Vagina (tissue), 2 donors: Measurements from ENCODE around the gene TPD52L1. TPM values are rescaled to one million over a fixed set of nuclear protein-coding genes. Genes with fewer than 3 reads are reported as not detected.

Source experiments
- DNase-seq, 2 donors: peaks; one replicate each; pipeline ENCODE4 v3.0.0-alpha.2; 2017; ENCODE audit errors: extremely low spot score in 2 of 2
- H3K27ac ChIP-seq: fragments of 200-600 bp; sonication (generic); one replicate; pipeline ENCODE4 v1.5.1; 2019
- H3K27me3 ChIP-seq: fragments of 200-600 bp; sonication (generic); one replicate; pipeline ENCODE4 v1.5.1; 2019
- H3K36me3 ChIP-seq, 2 donors: fragments of 200-600 bp; sonication (generic); one replicate each; pipeline ENCODE4 v1.5.1; 2017 to 2019
- H3K4me1 ChIP-seq: fragments of 200-600 bp; sonication (generic); one replicate; pipeline ENCODE4 v1.5.1; 2019
- H3K4me3 ChIP-seq, 2 donors: fragments of 200-600 bp; sonication (generic); 1 replicate in 1 of 2; 2 replicates in 1 of 2; pipeline ENCODE4 v1.5.1; 2016 to 2019
- H3K9me3 ChIP-seq: fragments of 200-600 bp; sonication (generic); one replicate; pipeline ENCODE4 v1.5.1; 2019
- CTCF ChIP-seq, 3 experiments: fragments of 450-650 bp in 2 of 3; fragments of 200-600 bp in 1 of 3; sonication (generic) in 1 of 3; IDR thresholded peaks; one replicate each; pipeline ENCODE4 v1.5.1; 2017 to 2019; ENCODE audit warnings: antibody characterized with exemption in 3 of 3, mild to moderate bottlenecking in 2 of 3, moderate library complexity in 2 of 3
- POLR2A ChIP-seq, 2 donors: fragments of 450-650 bp; IDR thresholded peaks; one replicate each; pipeline ENCODE4 v1.6.1; 2017; ENCODE audit warnings: antibody characterized with exemption in 2 of 2, mild to moderate bottlenecking in 2 of 2, moderate library complexity in 2 of 2
- POLR2AphosphoS5 ChIP-seq, 2 donors: sonication (generic); formaldehyde crosslinking; IDR thresholded peaks; one replicate each; pipeline ENCODE4 v1.9.0; 2017; ENCODE audit warnings: antibody characterized with exemption in 2 of 2, mild to moderate bottlenecking in 2 of 2, low read depth in 1 of 2; ENCODE audit not compliant: insufficient read depth in 1 of 2
- intact Hi-C: fragments of 100-400 bp; cut with DNase I; formaldehyde crosslinking; loops from one replicate; pipeline ENCODE4 v1.15.1; 2023
- total RNA-seq: library from RNA; depleted of rRNA; stranded (reverse); fragments of >200 nt; gene quantifications from one replicate; pipeline ENCODE4 v1.2.3, GENCODE V29; 2016

Gene TPD52L1
- total RNA-seq, 1 donor from 2014 or later, result 85.0 TPM

GRCh38 chr6:125111219-125111983 is 42.2 kb upstream of the TPD52L1 start:
- intact Hi-C loops, result no loop called here
- no peak for TF ChIP-seq POLR2A (IDR thresholded peaks at IDR 0.05)
- TF ChIP-seq CTCF (IDR thresholded peaks at IDR 0.05), result no peak
- TF ChIP-seq POLR2AphosphoS5 (IDR thresholded peaks at IDR 0.05; ENCODE audit: insufficient read depth in 1 of 2, low read depth in 1 of 2), result no peak
- no peak overlapping the region for H3K4me3 ChIP-seq
- H3K4me1 ChIP-seq, result no peaks in the 10 kb centered on the region
- H3K27me3 ChIP-seq, result no peaks in the 10 kb centered on the region
- H3K27ac ChIP-seq, result no peak overlapping the region
- H3K9me3 ChIP-seq, result peaks cover 13% of the 10 kb centered on the region
- DNase-seq, result no peak
- H3K36me3 ChIP-seq, result no peaks in the 10 kb centered on the region

GRCh38 chr6:125112934-125113333 is 40.6 kb upstream of the TPD52L1 start:
- H3K4me1 ChIP-seq, result no peaks in the 10 kb centered on the region
- H3K9me3 ChIP-seq, result peaks cover 13% of the 10 kb centered on the region
- TF ChIP-seq POLR2AphosphoS5 (IDR thresholded peaks at IDR 0.05; ENCODE audit: insufficient read depth in 1 of 2, low read depth in 1 of 2) (no peak), POLR2A (IDR thresholded peaks at IDR 0.05) (no peak), CTCF (IDR thresholded peaks at IDR 0.05) (no peak)
- no peak for DNase-seq
- H3K27me3 ChIP-seq, result no peaks in the 10 kb centered on the region
- H3K27ac ChIP-seq, result no peak overlapping the region
- H3K4me3 ChIP-seq, result no peak overlapping the region
- intact Hi-C loops, result no loop called here
- no peaks in the 10 kb centered on the region for H3K36me3 ChIP-seq

- Histone ChIP-seq H3K27ac (no peak overlapping the region), H3K36me3 (no peaks in the 10 kb centered on the region), H3K9me3 (peaks cover 13% of the 10 kb centered on the region), H3K27me3 (no peaks in the 10 kb centered on the region), H3K4me1 (no peaks in the 10 kb centered on the region), H3K4me3 (no peak overlapping the region)
- intact Hi-C loops, result no loop called here
- DNase-seq, result no peak
- TF ChIP-seq CTCF (IDR thresholded peaks at IDR 0.05), result peak; percentile 57 to 79 (median 64)
- TF ChIP-seq POLR2A (IDR thresholded peaks at IDR 0.05), result no peak
Measured at GRCh38 chr6:125114248-125114858, 39.2 kb upstream of the TPD52L1 start.

GRCh38 chr6:125116170-125116569 is 37.4 kb upstream of the TPD52L1 start:
- Histone ChIP-seq H3K9me3 (peaks cover 7% of the 10 kb centered on the region), H3K36me3 (no peaks in the 10 kb centered on the region), H3K4me1 (no peaks in the 10 kb centered on the region), H3K27me3 (no peaks in the 10 kb centered on the region), H3K27ac (no peak overlapping the region), H3K4me3 (no peak overlapping the region)
- TF ChIP-seq POLR2AphosphoS5 (IDR thresholded peaks at IDR 0.05; ENCODE audit: insufficient read depth in 1 of 2, low read depth in 1 of 2), result no peak
- no peak for TF ChIP-seq CTCF (IDR thresholded peaks at IDR 0.05)
- TF ChIP-seq POLR2A (IDR thresholded peaks at IDR 0.05), result no peak
- intact Hi-C loops, result no loop called here
- no peak for DNase-seq

- Histone ChIP-seq H3K36me3 (no peaks in the 10 kb centered on the region), H3K27me3 (no peaks in the 10 kb centered on the region)
- intact Hi-C loops, result no loop called here
Measured at GRCh38 chr6:125116710-125117109, 36.9 kb upstream of the TPD52L1 start.

More at GRCh38 chr6:125116710-125117109, 36.9 kb upstream of the TPD52L1 start:
- Histone ChIP-seq H3K4me3 (no peak overlapping the region), H3K9me3 (peaks cover 1% of the 10 kb centered on the region), H3K4me1 (no peaks in the 10 kb centered on the region), H3K27ac (no peak overlapping the region)
- DNase-seq, result no peak
- TF ChIP-seq CTCF (IDR thresholded peaks at IDR 0.05) (no peak), POLR2A (IDR thresholded peaks at IDR 0.05) (no peak), POLR2AphosphoS5 (IDR thresholded peaks at IDR 0.05; ENCODE audit: insufficient read depth in 1 of 2, low read depth in 1 of 2) (no peak)
